ENCODE data around the gene GPX3.

DNA sequence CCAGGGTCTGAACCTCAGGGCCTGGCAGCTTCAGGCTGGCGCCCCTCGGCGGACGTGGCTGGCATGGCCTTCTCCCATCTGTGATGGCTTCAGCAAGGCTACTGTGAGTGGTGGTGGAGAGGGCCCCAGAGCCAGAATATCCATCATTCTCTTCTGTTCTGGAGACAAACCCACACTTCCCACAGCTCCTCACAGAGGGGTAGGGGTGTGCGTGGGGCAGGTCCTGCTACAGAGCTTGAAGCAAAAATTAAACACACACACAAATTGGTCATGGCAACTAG is 9.6 kb downstream of the GPX3 start:
- no peak for TF ChIP-seq POLR2A (conservative IDR thresholded peaks at IDR 0.05)
- no peak for TF ChIP-seq RAD51 (IDR thresholded peaks at IDR 0.05; ENCODE audit: borderline replicate concordance, low read depth)
- no peak for TF ChIP-seq STAT5A (IDR thresholded peaks at IDR 0.05; ENCODE audit: borderline replicate concordance, low read length)
- TF ChIP-seq ZNF282 (CRISPR knock-in tag; IDR thresholded peaks at IDR 0.05) = no peak
- TF ChIP-seq SAFB2 (IDR thresholded peaks at IDR 0.05; ENCODE audit: borderline replicate concordance, low read depth, low read length, severe bottlenecking) = no peak
- no peak for TF ChIP-seq SETDB1 (IDR thresholded peaks at IDR 0.05; ENCODE audit: low read length)
- TF ChIP-seq SIX5 (IDR thresholded peaks at IDR 0.05; ENCODE audit: borderline replicate concordance in 1 of 2, insufficient read depth in 1 of 2, low read depth in 1 of 2, low read length in 2 of 2) = no peak
- no peak for TF ChIP-seq SAFB (IDR thresholded peaks at IDR 0.05; ENCODE audit: borderline replicate concordance, low read depth, low read length)
- no peak for TF ChIP-seq FOS (IDR thresholded peaks at IDR 0.05; ENCODE audit: extremely low read depth, insufficient read length)
- TF ChIP-seq IRF2 (CRISPR knock-in tag; IDR thresholded peaks at IDR 0.05) = no peak

Data from K562 (cell line).